HG03159 (cell line): Measurements from ENCODE around the gene RSRC1.

Experiments used
- ATAC-seq: cut with Tn5 transposase; IDR thresholded peaks from one replicate; pipeline ENCODE4 v1.9.1; 2021; ENCODE audit warnings: mild to moderate bottlenecking, moderate library complexity; ENCODE audit not compliant: unreplicated experiment

Gene RSRC1

GRCh38 chr3:158127250-158128219 lies 17.6 kb downstream of the RSRC1 start:
- ATAC-seq: peak; percentile 57

- ATAC-seq: no peak
Observed at GRCh38 chr3:158128755-158129154, 18.9 kb downstream of the RSRC1 start.

DNA sequence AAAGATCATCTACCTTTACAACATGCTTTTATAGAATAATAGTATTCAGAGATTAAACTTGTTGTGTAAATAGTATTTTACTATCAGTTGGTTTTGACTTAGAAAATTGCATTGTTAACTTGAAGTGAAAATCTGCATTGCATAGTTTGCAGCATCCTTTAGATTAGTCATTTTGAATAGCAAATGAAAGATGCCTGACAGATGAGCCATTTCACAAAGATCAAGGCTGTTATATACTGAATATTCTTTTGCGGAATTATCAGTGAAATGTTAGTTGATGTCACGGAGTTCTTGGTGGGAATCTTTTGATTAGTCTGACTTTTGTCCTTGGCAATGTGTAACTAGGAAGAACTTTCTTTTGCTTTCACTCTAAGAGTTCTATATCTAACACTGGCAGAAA lies 24.5 kb downstream of the RSRC1 start:
- no peak for ATAC-seq

- ATAC-seq: no peak
Observed at GRCh38 chr3:158140396-158140795, 30.5 kb downstream of the RSRC1 start.

DNA sequence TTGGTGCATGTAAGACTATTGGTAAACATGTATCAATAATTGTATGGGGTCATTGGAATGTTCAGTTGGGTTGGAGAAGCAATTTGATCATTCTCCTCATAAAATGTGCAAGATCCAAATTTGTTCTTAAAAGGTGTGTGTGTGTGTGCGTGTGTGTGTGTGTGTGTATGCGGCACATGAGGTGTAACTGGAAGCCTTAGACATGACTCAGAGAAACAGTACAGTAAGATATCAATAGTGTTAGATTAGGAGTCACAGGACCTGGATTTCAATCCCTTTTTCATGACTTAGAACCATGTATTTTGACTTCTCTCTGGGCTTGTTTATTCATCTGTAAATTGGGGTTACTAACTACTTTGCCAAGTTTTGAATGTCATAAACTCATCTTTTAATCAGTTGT lies 38.3 kb downstream of the RSRC1 start:
- no peak for ATAC-seq

- peak; percentile 52 for ATAC-seq
Observed at GRCh38 chr3:158152186-158152585, 42.3 kb downstream of the RSRC1 start.

GRCh38 chr3:158158969-158159368 lies 49.1 kb downstream of the RSRC1 start:
- ATAC-seq: no peak

DNA sequence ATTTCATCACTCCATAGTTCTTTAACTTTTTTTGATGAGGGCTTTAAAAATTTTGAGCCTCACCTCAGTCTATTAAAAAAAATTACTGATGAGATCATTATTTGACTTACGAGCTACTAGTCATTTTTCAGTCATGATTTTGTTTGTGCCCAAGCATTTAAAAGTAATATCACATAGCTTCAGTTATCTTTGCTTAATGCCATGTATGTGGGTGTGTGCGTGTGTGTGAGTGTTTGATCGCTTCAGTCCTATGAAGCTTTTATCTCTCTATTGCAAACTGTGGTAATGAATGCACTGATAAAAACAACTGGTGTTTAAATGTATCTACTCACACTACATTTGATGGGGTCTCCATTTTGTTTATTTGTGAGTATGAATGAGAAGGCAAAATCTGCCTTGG lies 49.8 kb downstream of the RSRC1 start:
- no peak for ATAC-seq

DNA sequence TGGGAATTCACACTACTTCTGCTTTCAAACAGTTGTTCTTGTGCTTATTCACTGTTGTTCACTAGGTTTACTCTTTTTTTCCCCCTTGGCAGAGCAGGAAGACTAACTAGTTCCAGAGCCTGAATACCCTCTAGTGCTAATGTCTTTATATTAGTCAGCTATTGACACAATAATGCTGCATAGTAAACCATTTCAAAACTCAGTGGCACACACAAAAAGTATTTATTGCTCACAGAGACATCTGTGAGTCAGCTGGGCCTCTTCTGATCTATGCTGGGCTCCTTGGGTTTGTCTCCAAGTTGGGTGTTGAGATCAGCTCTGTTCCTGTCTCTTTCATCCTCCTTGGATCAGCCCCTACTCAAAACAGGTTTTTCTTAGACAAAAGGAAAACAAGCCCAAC lies 51.1 kb downstream of the RSRC1 start:
- no peak for ATAC-seq

GRCh38 chr3:158165141-158165655 lies 55.3 kb downstream of the RSRC1 start:
- ATAC-seq: no peak

GRCh38 chr3:158165730-158166129 lies 55.8 kb downstream of the RSRC1 start:
- ATAC-seq: no peak

DNA sequence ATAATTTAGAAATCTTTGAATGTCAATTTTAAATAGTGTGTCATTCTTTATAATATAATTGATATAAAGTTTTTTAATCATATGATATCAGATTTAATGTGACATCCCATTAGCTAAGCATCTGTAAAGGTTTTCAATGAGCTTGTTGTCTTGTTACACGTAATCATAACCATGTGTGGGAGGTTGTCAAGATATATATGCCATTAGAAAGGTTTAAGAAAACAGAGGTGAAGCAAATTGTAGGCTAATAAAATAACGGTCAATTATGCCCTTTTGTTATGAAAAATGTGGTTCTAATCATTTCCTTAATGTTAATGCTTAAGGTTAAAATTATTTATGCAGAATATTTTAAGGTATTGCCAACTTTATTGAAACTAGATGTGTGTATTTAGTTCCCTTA lies 56.3 kb downstream of the RSRC1 start:
- no peak for ATAC-seq

GRCh38 chr3:158167737-158168557 lies 58.1 kb downstream of the RSRC1 start:
- no peak for ATAC-seq

GRCh38 chr3:158169091-158169491 lies 59.2 kb downstream of the RSRC1 start:
- ATAC-seq: no peak

DNA sequence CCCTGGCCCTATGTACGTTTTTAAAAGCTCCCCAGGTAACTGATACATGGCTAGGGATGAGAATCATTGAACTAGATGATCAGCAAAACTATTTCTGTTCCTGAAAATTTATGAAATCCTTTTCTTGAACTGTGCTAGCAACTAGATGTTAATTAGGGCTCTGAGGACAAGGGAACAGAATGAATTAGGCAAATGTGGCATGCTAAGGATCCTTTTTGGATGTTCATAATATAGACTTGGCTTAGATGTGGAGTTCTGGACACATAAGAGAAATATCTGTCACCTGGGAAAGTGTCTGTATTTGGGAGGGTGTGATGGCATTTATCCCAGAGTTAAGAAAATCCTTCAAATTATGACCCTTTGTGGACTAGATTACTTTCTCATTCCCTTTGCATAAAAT lies 71.2 kb downstream of the RSRC1 start:
- ATAC-seq: no peak

- ATAC-seq: no peak
Observed at GRCh38 chr3:158185711-158186110, 75.8 kb downstream of the RSRC1 start.

DNA sequence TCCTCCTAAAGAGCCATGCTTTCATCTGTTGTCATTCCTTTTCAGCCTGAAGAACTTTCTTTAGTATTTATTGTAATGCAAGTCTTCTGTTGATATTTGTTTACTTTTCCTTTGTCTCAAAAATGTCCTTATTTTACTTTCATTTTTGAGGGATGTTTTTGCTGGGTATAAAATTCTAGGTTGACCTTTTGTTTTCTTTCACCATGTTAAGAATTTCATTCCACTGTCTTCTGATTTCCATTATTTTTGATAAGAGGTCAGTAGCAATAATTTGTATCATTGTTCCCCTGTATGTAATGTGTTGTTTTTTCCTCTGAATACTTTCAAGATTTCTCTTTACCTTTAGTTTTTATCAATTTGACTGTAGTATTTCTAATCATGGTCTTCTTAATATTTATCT lies 91.1 kb downstream of the RSRC1 start:
- no peak for ATAC-seq

DNA sequence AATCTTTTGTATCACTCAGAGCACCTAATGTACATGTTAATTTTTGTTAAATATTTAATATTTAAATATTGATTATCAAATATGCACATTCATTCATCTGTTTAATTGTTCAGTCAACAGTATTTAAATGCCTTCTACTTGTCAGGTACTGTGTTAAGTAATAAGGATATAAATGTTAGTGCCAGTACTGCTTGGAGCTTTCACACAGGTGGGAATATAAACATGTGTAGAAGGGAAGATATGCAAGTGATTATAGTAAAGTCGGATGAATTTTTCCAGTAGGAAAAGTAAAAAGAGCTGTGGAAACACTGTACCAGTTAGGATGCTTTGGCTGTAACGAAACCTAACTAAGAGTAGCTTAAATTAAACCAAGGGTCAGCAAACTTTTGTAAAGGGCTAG lies 95.4 kb downstream of the RSRC1 start:
- ATAC-seq: no peak

DNA sequence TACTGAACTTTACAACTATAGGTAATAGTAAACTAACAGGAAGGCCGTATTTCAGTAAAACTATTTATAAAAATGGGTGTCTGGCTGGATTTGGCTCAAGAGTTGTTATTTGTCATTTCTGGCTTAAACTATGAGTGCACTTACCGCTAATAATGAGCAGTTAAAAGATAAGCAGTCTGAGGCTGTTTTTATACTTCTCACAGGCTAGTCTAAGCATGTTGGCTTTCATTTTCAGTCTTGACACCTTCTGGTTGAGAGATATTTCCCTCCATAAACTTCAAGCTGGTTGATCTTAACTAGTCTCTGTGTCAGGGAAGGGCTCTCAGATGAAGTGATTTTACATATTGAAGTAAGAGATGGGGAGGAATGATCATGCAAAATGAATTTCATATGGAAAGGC lies 96.1 kb downstream of the RSRC1 start:
- no peak for ATAC-seq

DNA sequence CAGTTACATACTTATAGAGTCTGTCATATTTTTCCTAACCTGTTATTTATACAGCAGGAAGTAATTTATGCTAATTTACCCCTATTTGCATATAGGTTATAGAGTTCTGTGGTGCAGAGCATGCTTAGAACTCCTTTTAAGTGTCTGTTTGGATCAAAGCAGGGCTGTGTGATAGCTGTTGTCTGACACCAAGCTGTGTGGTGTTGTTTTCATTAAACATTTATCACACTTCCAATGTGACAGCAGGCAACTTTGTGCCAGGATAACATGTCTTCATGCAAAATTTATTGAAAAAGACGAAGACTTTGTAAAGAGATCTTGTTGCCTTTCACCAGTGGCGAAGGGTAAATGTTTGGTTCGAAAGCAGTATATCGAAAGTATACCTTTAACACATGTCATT lies 100.2 kb downstream of the RSRC1 start:
- no peak for ATAC-seq

GRCh38 chr3:158213461-158213860 lies 103.6 kb downstream of the RSRC1 start:
- ATAC-seq: no peak

- ATAC-seq: no peak
Observed at GRCh38 chr3:158217992-158218391, 108.1 kb downstream of the RSRC1 start.
